Central memory CD8-positive, alpha-beta T cell (primary cell): ENCODE results near the gene THADA.
"Not testable (repeated sequence)": the region's sequence is repeated elsewhere in the genome, so short reads cannot be mapped to it uniquely, and the experiment has no call there.

ENCODE experiments used
- ATAC-seq: fragments of 150-1000 bp; cut with Tn5 transposase; replicated peaks from 2 replicates; pipeline ENCODE4 v1.10.0; 2022; ENCODE audit warnings: mild to moderate bottlenecking, moderate FRiP score, moderate number of reproducible peaks; ENCODE audit not compliant: poor library complexity, severe bottlenecking; ENCODE audit errors: extremely low read depth
- DNase-seq, 2 donors: peaks; one replicate each; pipeline ENCODE4 v3.0.0; 2021; ENCODE audit warnings: low spot score in 2 of 2
- H3K27ac Mint-ChIP-seq: one replicate; pipeline ENCODE4 v1.8.0; 2022; ENCODE audit warnings: low read depth, mild to moderate bottlenecking, moderate library complexity, mixed read lengths
- H3K27me3 Mint-ChIP-seq: one replicate; pipeline ENCODE4 v1.8.0; 2022; ENCODE audit warnings: mixed read lengths
- H3K36me3 Mint-ChIP-seq: one replicate; pipeline ENCODE4 v1.8.0; 2022; ENCODE audit warnings: mild to moderate bottlenecking, moderate library complexity, mixed read lengths; ENCODE audit not compliant: insufficient read depth
- H3K4me1 Mint-ChIP-seq: one replicate; pipeline ENCODE4 v1.8.0; 2022; ENCODE audit warnings: mixed read lengths
- H3K4me3 Mint-ChIP-seq: one replicate; pipeline ENCODE4 v1.8.0; 2022; ENCODE audit warnings: mild to moderate bottlenecking, moderate library complexity, mixed read lengths
- H3K9me3 Mint-ChIP-seq: one replicate; pipeline ENCODE4 v1.8.0; 2022; ENCODE audit warnings: mixed read lengths

Gene THADA

DNA sequence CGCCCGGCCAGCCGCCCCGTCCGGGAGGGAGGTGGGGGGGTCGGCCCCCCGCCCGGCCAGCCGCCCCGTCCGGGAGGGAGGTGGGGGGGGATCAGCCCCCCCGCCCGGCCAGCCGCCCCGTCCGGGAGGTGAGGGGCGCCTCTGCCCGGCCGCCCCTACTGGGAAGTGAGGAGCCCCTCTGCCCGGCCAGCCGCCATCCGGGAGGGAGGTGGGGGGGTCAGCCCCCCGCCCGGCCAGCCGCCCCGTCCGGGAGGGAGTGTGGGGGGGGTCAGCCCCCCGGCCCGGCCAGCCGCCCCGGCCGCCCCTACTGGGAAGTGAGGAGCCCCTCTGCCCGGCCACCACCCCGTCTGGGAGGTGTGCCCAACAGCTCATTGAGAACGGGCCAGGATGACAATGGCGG lies 298.1 kb downstream of the THADA start:
- ATAC-seq, H3K36me3 Mint-ChIP-seq, H3K9me3 Mint-ChIP-seq, H3K27me3 Mint-ChIP-seq, H3K4me3 Mint-ChIP-seq, DNase-seq, H3K27ac Mint-ChIP-seq: not testable (repeated sequence)
- H3K4me1 Mint-ChIP-seq, result peaks cover 19% of the 10 kb centered on the region

- no peak overlapping the region for H3K4me3 Mint-ChIP-seq
- ATAC-seq, result no peak
Observed at GRCh38 chr2:43294973-43295603, 300.8 kb downstream of the THADA start.

DNA sequence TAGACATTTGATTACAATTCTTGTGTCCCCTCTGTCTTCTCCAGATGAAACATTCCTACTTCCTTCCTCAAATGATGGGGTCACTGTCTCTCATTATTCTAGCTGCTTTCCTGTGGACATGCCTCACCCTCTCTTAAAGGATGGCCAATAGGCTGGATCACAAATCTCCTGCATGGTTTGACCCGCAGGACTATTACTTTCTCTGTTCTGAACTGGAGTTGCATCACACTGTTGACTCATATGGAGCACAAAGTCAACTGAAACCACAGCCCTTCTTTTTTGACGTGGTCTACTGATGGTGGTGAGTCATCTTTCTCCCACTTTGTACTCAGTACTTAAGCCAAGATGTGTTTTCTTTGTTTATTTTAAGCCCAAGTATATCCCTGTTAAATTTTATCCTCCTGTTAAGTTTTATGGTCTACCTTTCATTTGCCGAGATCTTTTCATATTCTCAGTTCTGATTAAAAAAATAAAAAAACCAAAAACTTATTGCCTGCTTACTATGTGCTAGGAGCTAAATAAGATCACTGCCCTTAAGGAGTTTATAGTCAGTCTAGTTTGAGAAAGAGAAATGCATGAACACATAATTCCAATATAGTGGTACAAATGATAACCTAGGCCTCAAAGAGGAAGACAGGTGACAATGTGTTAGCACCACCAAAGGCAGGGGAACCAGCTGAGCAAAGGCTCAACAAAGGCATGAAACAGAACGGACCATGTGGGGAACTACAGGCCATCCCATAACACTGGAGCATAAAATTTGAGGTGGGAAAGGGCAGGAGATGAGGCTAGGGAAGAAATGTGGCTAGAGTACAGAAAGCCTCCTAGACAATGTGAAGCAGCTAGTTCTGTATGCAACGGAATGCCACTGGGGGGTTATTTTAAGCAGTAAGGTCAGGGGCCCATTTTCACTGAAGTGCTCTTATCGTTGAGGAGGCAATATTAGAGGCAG lies 301.8 kb downstream of the THADA start:
- Mint-ChIP-seq H3K4me1 (peaks cover 19% of the 10 kb centered on the region), H3K9me3 (no peaks in the 10 kb centered on the region), H3K36me3 (peaks cover 23% of the 10 kb centered on the region), H3K27ac (peak overlapping the region; percentile 12), H3K4me3 (no peak overlapping the region), H3K27me3 (no peaks in the 10 kb centered on the region)
- peak; percentile 77 for ATAC-seq
- no peak for DNase-seq

More at GRCh38 chr2:43294973-43295603, 300.8 kb downstream of the THADA start:
- no peak for DNase-seq
- Mint-ChIP-seq H3K36me3 (peaks cover 20% of the 10 kb centered on the region), H3K9me3 (no peaks in the 10 kb centered on the region), H3K4me1 (peaks cover 19% of the 10 kb centered on the region), H3K27ac (no peak overlapping the region), H3K27me3 (no peaks in the 10 kb centered on the region)

GRCh38 chr2:43292851-43293743 lies 302.7 kb downstream of the THADA start:
- ATAC-seq (no peak), DNase-seq (no peak)
- Mint-ChIP-seq H3K27ac (peak overlapping the region; percentile 12), H3K36me3 (peaks cover 24% of the 10 kb centered on the region), H3K4me3 (no peak overlapping the region), H3K4me1 (peaks cover 13% of the 10 kb centered on the region), H3K27me3 (no peaks in the 10 kb centered on the region), H3K9me3 (no peaks in the 10 kb centered on the region)

GRCh38 chr2:43292297-43292696 lies 303.5 kb downstream of the THADA start:
- Mint-ChIP-seq H3K27ac (no peak overlapping the region), H3K4me3 (no peak overlapping the region), H3K27me3 (no peaks in the 10 kb centered on the region), H3K36me3 (peaks cover 30% of the 10 kb centered on the region), H3K9me3 (no peaks in the 10 kb centered on the region), H3K4me1 (peaks cover 13% of the 10 kb centered on the region)
- no peak for DNase-seq
- no peak for ATAC-seq

DNA sequence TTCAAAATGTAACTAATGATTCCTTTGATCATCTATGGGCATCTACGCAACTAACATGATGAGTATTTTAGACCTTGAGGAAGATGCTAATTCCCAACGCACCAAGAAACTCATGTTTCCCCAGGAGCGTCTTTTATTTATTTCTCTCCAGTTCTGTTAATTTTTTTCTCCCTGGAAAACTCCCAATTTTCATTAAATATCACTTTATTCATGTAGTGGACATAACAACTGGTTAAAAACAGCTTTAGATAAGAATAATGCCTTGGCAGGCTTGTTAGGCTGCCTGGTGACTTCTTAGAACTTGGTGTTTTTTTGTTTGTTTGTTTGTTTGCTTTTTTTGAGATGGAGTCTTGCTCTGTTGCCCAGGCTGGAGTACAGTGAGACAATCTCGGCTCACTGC lies 306.5 kb downstream of the THADA start:
- ATAC-seq, result no peak
- no peak for DNase-seq
- Mint-ChIP-seq H3K4me3 (no peak overlapping the region), H3K27me3 (no peaks in the 10 kb centered on the region), H3K36me3 (peaks cover 47% of the 10 kb centered on the region), H3K4me1 (peaks cover 9% of the 10 kb centered on the region), H3K9me3 (no peaks in the 10 kb centered on the region), H3K27ac (peak overlapping the region; percentile 6)

DNA sequence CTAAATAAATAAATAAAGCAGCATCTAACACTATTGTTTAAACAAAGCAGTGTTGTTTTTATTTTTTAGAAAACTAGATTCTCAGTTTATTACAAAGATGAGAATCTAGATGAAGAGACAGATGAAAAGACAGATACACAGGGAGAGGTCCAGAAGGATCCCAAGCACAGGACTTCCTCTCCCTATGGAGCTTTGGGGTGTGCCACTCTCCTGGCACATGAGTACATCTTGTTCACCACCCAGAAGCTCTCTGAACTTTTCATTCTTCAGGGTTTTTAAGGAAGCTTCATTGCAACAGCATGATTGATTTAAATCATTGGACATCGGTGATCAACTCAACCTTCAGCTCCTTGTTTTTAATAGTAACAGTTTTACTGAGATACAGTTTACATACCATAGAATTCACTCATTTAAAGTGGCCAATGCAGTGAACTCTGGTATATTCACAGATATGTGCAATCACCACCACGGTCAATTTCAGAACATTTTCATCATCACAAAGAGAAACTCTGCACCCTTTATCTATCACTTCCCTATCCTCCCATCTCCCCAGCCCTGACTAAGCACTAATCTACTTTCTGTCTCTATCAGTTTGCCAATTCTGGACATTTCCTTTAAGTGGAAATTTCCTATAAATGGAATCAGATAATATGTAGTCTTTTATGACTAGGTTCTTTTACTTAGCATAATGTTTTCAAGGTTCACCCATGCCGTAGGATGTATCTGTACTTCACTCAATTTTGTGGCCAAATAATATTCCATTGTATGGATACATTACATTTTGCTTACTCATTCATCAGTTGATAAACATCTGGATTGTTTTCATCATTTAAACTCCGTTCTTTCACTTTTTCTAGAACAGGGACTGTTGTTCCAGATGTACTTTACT lies 307.2 kb downstream of the THADA start:
- peaks cover 51% of the 10 kb centered on the region for H3K36me3 Mint-ChIP-seq
- ATAC-seq (no peak), DNase-seq (no peak)
- peak overlapping the region; percentile 6 for H3K27ac Mint-ChIP-seq
- H3K27me3 Mint-ChIP-seq, result no peaks in the 10 kb centered on the region
- H3K4me3 Mint-ChIP-seq, result no peak overlapping the region
- no peaks in the 10 kb centered on the region for H3K9me3 Mint-ChIP-seq
- H3K4me1 Mint-ChIP-seq, result peaks cover 2% of the 10 kb centered on the region

DNA sequence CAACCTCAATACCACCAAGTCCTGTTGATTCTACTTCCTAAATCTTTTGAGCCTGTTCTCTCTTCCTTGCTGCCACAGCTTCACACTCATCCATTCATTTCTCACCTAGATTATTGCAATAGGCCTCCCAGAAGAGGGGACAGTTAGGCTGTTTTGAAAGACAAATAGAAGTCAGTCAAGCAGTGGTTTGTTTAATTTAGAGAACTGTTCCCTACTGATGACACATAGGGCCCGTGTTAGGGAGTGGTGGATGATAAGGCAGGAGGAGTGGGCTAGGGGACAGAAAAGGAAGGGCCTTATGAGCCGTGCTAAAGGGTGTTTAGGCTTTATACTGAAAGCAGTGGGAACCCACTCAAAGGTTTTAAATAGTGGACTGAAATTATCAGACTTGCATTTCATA lies 309.9 kb downstream of the THADA start:
- Mint-ChIP-seq H3K4me3 (no peak overlapping the region), H3K36me3 (peaks cover 47% of the 10 kb centered on the region), H3K27ac (no peak overlapping the region), H3K4me1 (no peaks in the 10 kb centered on the region), H3K9me3 (no peaks in the 10 kb centered on the region), H3K27me3 (no peaks in the 10 kb centered on the region)
- no peak for ATAC-seq
- no peak for DNase-seq

DNA sequence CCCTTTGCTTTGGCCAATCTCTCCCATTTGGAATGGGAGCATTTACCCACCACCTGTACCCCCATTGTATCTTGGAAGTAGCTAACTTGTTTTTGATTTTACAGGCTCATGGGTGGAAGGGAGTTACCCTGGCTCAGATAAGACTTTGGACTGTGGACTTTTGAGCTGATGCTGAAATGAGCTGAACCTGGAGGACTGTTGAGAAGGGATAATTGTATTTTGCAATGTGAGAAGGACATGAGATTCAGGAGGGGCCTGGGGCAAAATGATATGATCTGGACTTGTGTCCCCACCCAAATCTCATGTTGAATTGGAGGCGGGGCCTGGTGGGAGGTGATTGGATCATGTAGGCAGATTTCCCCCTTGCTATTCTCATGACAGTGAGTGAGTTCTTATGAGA lies 310.9 kb downstream of the THADA start:
- Mint-ChIP-seq H3K36me3 (peaks cover 49% of the 10 kb centered on the region), H3K9me3 (no peaks in the 10 kb centered on the region), H3K27me3 (no peaks in the 10 kb centered on the region), H3K4me3 (no peak overlapping the region), H3K27ac (no peak overlapping the region), H3K4me1 (no peaks in the 10 kb centered on the region)
- ATAC-seq (no peak), DNase-seq (no peak)

GRCh38 chr2:43284347-43284746 lies 311.5 kb downstream of the THADA start:
- H3K36me3 Mint-ChIP-seq, result peaks cover 48% of the 10 kb centered on the region
- H3K27ac Mint-ChIP-seq, DNase-seq, ATAC-seq, H3K27me3 Mint-ChIP-seq, H3K4me1 Mint-ChIP-seq, H3K9me3 Mint-ChIP-seq, H3K4me3 Mint-ChIP-seq: not testable (repeated sequence)

DNA sequence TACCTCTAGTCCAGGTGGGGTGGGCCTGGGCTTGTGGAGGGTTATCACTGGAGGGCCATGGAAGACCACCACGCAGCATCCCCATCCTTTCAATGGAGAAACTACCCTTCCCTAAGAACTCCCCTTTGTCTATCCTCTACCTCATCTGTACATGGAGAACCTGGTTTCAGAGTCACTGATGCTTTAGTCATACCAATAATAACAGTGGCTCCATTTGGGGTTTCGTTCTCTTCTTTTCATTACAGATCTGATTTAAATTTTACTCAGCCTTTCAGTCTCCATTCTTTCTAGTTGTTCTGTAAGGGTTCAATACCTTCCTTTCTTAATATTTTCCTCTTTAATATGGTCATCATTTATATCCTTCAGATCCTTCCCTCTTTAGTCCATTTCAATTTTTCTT lies 314.8 kb downstream of the THADA start:
- Mint-ChIP-seq H3K36me3 (peaks cover 42% of the 10 kb centered on the region), H3K4me3 (no peak overlapping the region), H3K27ac (no peak overlapping the region), H3K27me3 (no peaks in the 10 kb centered on the region), H3K4me1 (peaks cover 6% of the 10 kb centered on the region), H3K9me3 (no peaks in the 10 kb centered on the region)
- ATAC-seq (no peak), DNase-seq (no peak)
